AG04450 (cell line): Measurements from ENCODE around the gene DCTN2. TPM values are rescaled to one million over a fixed set of nuclear protein-coding genes. Genes with fewer than 3 reads are reported as not detected.

Experiments used
- CTCF ChIA-PET: fragments of 300-600, 350-600 bp; formaldehyde crosslinking; extraction: SDS; loops from one replicate; lab custom pipeline; 2022; ENCODE audit warnings: antibody characterized with exemption, inconsistent platforms; lab: Charles Lee
- POLR2A ChIA-PET: fragments of 350-600 bp; formaldehyde crosslinking; extraction: SDS; loops from one replicate; lab custom pipeline; 2021; ENCODE audit warnings: antibody characterized with exemption, inconsistent platforms; lab: Yijun Ruan, JAX
- DNase-seq: peaks from one replicate; pipeline ENCODE4 v3.0.0-alpha.2; 2011; ENCODE audit warnings: low read depth, low spot score
- H3K27ac ChIP-seq: one replicate; pipeline ENCODE4 v1.5.1; 2012; ENCODE audit warnings: low read depth, low read length, control low read depth
- H3K27me3 ChIP-seq: one replicate; pipeline ENCODE4 v1.6.0; 2012; ENCODE audit warnings: low read length; ENCODE audit not compliant: control insufficient read depth, insufficient read depth
- H3K4me3 ChIP-seq: 2 replicates; pipeline ENCODE4 v1.5.1; 2011; ENCODE audit warnings: mild to moderate bottlenecking, low read depth, low read length, control low read depth
- H3K9me3 ChIP-seq: 2 replicates; pipeline ENCODE4 v1.5.1; 2012; ENCODE audit warnings: low read length; ENCODE audit not compliant: control insufficient read depth, insufficient read depth
- CTCF ChIP-seq: IDR thresholded peaks from 2 replicates; pipeline ENCODE4 v1.5.1; 2011; ENCODE audit warnings: low read depth, low read length, control low read depth, inconsistent platforms
- polyA plus RNA-seq: library from polyadenylated mRNA; depleted of rRNA; stranded (reverse); fragments of >200 nt; gene quantifications from 2 replicates; pipeline ENCODE4 v1.2.3, GENCODE V29; 2011; rRNA removed
- small RNA-seq: library from RNA; depleted of rRNA; stranded (forward); fragments of <200 nt; gene quantifications from one replicate; pipeline ENCODE3, GENCODE V24; 2012; ENCODE audit warnings: low read depth; ENCODE audit not compliant: insufficient read length

DCTN2 gene
- polyA plus RNA-seq, 1 experiment: 160 TPM

- H3K4me3 ChIP-seq: no peak overlapping the region
- H3K27me3 ChIP-seq: peaks cover 8% of the 10 kb centered on the region
- CTCF ChIA-PET: no interaction called here
- no peak for DNase-seq
- TF ChIP-seq CTCF: no peak
- H3K27ac ChIP-seq: no peak overlapping the region
- no peaks in the 10 kb centered on the region; the same call in 1 of the 2 replicates for H3K9me3 ChIP-seq
- POLR2A ChIA-PET: no interaction called here
These were observed 65.3 kb downstream of the DCTN2 start for GRCh38 chr12:57481671-57482070.

Small RNA genes within 50 kb of the gene (small RNA-seq; reads per million reads assigned to genes)
- not detected for gene MIR616

Other genes with a start within 250 kb of the DCTN2 start
- 19.3 and 20.0 TPM in 2 replicates for gene R3HDM2, start 116.1 kb downstream of the DCTN2 start, polyA plus RNA-seq
- gene INHBC, start 112.4 kb downstream of the DCTN2 start, polyA plus RNA-seq: not detected in 2 replicates
- gene INHBE, start 91.9 kb downstream of the DCTN2 start, polyA plus RNA-seq: 10.8 TPM in 2 replicates
- gene GLI1, start 87.4 kb downstream of the DCTN2 start, polyA plus RNA-seq: 8.3 and 9.7 TPM in 2 replicates
- 1.2 TPM in 2 replicates for gene ARHGAP9, start 67.3 kb downstream of the DCTN2 start, polyA plus RNA-seq
- 236 and 252 TPM in 2 replicates for gene MARS1, start 59.1 kb downstream of the DCTN2 start, polyA plus RNA-seq
- gene DDIT3, start 26.7 kb downstream of the DCTN2 start, polyA plus RNA-seq: 64.9 and 69.0 TPM in 2 replicates
- gene MBD6, start 24.4 kb downstream of the DCTN2 start, polyA plus RNA-seq: 3.3 and 4.9 TPM in 2 replicates
- gene KIF5A, start 2.9 kb upstream of the DCTN2 start, polyA plus RNA-seq: 0.38 and 0.45 TPM in 2 replicates
- 29.7 and 33.1 TPM in 2 replicates for gene PIP4K2C, start 44.0 kb upstream of the DCTN2 start, polyA plus RNA-seq
- 24.8 and 32.0 TPM in 2 replicates for gene DTX3, start 57.6 kb upstream of the DCTN2 start, polyA plus RNA-seq
- 23.4 and 26.0 TPM in 2 replicates for gene ARHGEF25, start 64.2 kb upstream of the DCTN2 start, polyA plus RNA-seq
- 1.8 and 2.5 TPM in 2 replicates for gene B4GALNT1, start 86.0 kb upstream of the DCTN2 start, polyA plus RNA-seq
- 309 and 310 TPM in 2 replicates for gene OS9, start 146.9 kb upstream of the DCTN2 start, polyA plus RNA-seq
- gene AGAP2, start 191.6 kb upstream of the DCTN2 start, polyA plus RNA-seq: 0.02 and 0.06 TPM in 2 replicates
- gene TSPAN31, start 197.8 kb upstream of the DCTN2 start, polyA plus RNA-seq: 32.7 and 45.9 TPM in 2 replicates
- 251 and 288 TPM in 2 replicates for gene CDK4, start 205.1 kb upstream of the DCTN2 start, polyA plus RNA-seq
- gene MARCHF9, start 207.9 kb upstream of the DCTN2 start, polyA plus RNA-seq: 3.6 and 3.7 TPM in 2 replicates
- gene CYP27B1, start 219.9 kb upstream of the DCTN2 start, polyA plus RNA-seq: 0.22 and 0.29 TPM in 2 replicates
- 20.1 and 23.5 TPM in 2 replicates for gene METTL1, start 224.9 kb upstream of the DCTN2 start, polyA plus RNA-seq
- gene EEF1AKMT3, start 225.4 kb upstream of the DCTN2 start, polyA plus RNA-seq: 6.8 and 7.6 TPM in 2 replicates
- 22.3 and 22.8 TPM in 2 replicates for gene TSFM, start 235.6 kb upstream of the DCTN2 start, polyA plus RNA-seq